CD4-positive, alpha-beta T cell treated with Interferon alpha-2 for 1 hour (primary cell): ENCODE results near the gene TBC1D24.

Source experiments
- DNase-seq, 2 donors: peaks; one replicate each; pipeline ENCODE4 v3.0.0-alpha.2; 2020 to 2022

TBC1D24 gene

GRCh38 chr16:2500430-2500917, 25.5 kb downstream of the TBC1D24 start:
- DNase-seq = no peak

DNA sequence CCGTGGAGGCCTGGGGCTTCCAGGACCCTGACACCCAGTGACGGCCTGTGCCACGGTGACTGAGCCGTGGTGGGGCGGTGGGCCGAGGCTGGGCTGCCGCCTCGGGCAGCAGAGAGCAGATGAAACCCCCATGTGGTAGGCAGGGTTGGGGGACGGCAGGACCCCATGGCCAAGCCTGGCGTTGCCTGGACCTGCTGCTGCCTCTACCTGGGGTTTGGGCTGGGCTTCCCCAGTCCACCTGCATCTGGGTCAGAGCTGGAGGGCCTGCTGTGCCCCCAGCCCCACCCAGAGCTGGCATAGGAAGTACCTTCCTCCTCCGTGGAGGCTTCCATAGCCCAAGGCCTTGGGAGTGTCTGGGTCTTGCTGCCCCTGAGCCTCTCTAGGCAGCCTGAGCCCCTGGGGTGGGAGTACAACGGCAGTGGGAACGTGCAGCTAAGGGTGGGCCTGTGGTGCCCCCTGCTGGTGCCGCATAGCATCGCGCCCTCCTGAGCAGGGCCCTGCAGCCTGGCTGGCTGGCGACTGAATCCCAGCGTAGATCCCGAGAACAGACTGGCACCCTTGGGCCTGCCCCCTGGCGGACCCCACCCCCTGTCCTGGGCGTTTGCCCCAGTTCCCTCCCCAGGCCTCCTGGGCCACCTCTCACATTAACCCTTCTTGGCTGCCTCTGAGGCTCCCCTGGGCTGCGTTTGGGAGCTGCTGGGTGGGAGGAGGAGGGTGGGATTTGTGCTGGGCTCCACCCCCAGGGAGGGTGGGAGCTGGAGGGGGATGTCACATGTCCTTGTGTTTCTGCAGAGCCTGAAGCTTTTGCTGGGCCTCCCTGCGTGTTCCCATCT, 26.2 kb downstream of the TBC1D24 start:
- peak; percentile 77 to 84 for DNase-seq

DNA sequence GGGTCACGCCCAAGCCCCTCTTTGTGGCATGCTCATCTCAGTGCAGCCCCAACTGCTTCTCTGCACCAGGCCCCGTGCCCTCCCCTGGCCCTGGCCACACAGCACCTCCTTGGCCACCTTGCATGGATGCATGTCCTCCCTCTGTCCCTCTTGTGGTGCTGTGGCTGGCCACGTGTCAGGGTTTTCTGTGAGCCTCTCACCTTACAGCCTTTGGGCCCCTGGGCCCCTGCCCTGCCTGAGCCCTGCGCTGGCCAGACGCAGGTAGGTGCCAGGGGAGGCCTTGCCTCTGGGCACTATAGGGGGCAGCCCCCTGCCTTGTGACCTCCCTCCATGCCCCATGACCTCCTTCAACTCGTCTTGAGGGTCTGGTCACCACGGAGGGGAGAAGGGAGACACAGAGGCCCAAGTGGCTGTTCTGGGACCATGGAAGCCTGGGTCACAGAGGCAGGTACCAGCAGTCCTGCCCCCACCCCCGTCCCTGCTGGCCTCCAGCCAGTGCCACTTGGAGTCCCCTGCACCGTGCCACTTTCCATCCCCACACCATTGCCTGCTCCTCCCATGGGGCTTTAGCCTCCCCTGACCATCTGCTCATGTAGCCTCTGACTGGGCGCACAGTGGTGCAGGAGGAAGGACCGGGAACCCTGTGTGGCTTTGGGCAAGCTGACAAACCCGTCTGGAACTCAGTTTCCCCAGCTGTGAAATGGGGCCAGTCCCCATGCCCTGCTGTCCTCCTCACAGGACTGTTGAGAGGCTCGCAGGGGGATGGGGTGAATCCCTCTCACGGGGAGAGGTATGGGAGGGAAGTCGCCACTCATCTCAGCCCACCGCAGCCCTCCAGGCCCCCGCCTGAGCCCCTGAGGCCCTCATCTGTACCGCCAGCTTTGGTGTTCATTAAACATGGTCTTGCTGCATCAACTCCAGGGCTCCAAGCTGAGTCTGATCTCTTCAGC, 27.3 kb downstream of the TBC1D24 start:
- DNase-seq = no peak

DNA sequence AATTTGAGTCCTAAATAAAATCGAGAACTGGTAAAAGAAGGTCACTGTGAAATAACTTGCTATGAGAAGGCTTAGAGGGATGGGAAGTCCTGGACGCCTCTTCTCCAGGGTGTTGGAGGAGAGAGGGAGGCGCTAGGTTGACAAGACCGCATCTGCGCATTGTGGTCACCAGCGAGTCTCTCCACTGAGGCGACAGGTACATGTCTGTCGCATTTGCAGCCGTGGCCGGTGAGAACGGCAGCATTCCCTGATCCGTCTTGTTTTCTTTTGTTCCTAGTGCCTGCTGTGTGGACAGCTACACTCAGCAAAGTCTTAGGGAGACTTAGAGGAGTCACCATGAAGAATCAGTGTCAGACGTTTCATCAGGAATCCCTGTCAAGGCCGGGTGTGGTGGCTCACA, 30.8 kb downstream of the TBC1D24 start:
- DNase-seq = no peak

DNA sequence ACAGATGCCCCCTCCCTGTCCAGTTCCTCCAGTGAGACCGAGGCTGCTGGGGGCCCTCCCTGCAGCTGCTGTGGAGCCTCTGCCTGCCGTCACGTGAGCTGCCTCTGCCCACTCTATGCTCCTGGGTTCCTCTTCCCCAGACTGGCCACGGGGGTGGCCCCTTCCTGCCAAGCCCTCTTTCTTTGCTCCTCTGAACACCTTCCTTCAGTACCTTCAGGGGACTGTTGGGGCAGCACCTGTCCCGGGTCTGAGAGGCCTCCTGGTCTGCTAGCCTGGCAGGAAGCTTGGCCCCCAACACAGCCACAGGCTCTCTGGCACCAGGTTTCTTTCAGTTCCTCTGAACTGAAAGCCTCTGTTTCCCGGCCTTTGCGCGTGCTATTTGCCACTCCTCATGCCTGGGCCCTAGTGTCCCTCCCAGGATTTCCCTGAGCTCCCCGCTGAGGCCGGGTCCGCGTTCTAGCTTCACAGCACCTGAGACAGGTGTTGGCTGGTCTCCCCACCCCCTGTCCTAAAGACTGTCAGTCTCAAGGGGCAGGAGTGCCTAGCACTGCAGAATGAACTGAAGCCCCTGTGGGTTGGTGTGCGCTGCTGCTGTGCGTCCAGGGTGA, 32.2 kb downstream of the TBC1D24 start:
- DNase-seq = peak in 1 of 2 donors; percentile 63

- DNase-seq = peak in 1 of 2 donors; percentile 54
Measured at GRCh38 chr16:2507665-2508064, 32.7 kb downstream of the TBC1D24 start.

GRCh38 chr16:2508722-2509400, 33.9 kb downstream of the TBC1D24 start:
- no peak for DNase-seq

DNA sequence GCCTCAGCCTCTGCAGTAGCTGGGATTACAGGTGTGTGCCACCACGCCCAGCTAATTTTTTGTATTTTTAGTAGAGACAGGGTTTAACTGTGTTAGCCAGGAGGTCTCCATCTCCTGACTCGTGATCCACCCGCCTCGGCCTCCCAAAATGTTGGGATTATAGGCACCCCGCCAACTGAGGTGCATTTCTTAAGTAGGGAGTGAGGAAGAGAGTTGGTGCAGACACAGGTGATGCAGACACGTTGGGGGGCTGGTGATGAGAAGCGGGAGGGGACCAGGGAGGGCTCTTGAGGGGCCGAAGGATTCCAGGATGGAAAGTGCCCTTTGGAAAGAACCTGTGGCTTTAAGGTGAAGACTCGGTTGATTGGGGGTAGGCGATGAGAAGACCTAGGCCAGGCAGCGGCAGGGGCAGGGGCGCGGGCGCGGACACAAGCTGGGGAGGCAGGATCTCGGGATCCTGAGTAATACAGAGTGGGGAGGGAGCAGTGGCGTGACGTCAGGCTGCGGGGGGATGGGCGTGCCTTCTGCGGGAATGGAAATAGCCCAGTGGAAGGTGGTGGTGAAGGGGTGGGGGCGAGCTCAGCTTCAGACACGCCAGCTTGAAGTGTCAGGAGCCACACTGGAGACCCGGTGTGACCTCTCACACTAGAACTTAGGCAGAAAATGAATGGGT, 36.3 kb downstream of the TBC1D24 start:
- no peak for DNase-seq

- no peak for DNase-seq
Measured at GRCh38 chr16:2511996-2512734, 37.2 kb downstream of the TBC1D24 start.

DNA sequence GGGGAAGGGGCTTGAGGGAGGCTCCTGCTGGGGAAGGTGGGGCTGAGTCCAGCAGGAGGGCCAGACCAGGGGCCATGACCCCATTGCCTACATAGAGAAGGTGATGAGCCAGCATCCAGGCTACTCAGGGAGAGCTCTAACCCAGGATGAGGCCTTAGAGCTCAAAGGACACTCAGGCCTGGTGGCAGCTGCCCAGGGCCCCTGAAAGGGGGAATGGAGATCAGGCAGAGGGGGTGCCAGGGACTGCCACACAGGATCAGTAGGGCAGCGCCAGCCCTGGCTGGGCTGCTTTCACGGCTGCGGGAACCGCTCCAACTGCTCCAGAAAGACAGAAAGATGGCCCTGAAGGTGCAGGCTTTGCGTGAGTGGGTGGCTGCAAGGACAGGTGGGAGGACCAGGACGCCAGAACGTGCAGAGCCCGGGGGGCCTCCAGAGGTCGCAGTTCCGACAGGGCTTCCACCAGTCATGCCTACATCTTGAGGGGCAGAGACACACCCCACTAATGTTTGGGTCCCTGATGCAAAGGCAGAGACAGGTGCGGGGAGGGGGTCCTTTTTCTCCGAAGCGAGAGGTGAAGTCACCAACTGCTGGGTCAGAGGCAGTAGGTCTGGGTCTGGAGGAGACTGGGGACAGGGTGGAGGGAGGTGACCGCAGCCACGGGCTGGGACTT, 37.9 kb downstream of the TBC1D24 start:
- peak; percentile 41 to 47 for DNase-seq

GRCh38 chr16:2513405-2514332, 38.7 kb downstream of the TBC1D24 start, which contains the start of gene ATP6V0C:
TSS of gene ATP6V0C (plus strand) at chr16:2513952. CDS start at chr16:2514104, 152 bp downstream.
- peak; percentile 94 to 95 for DNase-seq

- DNase-seq = peak; percentile 29 to 61
Measured at GRCh38 chr16:2514333-2515179, 39.6 kb downstream of the TBC1D24 start.

DNA sequence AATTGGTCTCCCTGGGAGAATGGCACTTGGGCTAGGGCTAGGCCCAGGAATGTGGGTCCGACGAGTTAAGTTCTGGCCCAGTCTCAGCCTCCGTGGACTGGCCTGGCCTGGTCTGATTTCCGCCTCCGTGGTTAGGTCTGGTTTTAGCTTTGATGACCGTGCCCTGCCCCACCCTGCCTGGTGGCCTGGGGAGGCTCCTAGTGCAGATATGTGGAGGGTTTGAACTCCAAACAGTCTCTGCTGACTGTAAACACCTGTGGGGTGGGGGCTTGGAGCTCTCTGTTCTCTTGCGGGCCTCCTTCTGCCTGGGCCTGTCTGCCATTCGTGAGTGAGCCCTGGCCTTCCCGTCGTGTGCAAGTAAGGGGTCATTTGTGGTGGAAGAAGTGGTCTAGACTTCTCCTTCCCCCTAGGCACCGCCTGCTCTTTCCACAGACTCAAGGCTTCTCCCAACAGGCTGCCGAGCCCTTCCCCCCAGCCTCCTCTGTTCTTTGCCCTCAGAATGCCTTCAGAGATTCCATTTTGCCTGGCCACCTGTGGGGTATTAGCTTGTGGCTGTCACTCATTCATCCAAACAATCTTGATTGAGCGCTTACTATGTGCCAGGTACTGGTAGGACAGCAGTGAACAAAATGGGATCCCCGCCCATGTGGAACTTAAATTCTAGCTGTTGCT, 40.4 kb downstream of the TBC1D24 start:
- DNase-seq = no peak

DNA sequence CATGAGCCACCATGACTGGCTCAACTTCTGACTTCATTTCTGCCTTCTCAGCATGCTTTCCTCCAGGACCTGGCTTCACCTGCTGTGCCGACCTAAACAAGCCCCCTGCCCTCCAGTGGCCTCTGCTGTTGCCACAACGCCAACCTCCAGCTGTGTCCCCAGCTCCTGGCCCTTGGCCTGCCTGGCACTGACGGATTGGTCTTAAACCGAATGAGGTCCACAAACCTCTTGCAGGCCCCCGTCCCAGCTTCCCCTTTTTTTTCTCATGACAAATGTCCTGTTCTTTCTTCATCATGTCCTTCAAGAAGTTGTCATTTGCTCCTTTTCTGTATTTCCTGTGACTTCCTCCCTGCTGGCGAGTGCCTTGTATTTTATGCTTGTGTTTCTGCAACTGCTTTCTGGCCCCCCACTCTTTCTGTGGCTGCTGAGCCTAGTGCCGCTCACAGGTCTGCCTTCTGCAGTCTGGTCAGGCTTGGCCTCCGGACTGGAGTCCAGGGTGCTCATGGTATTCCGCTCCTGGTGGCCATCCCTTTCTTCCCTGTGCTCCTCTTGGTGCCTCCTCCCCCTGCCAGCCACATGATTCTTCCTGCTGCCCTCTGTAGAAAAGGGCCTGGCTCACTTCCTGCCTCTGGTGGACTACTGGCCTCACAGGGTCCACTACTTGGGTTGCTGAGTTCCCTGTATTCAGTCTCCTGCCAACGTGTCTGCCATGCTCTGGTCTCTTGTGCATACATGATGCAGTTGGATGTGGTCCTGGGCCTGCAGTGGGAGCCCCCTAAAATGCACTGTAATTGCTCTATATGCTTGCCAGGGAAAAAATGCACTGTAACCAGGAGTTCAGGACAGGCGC, 41.7 kb downstream of the TBC1D24 start:
- peak in 1 of 2 donors; percentile 44 for DNase-seq

- no peak for DNase-seq
Measured at GRCh38 chr16:2517954-2518605, 43.2 kb downstream of the TBC1D24 start.
